SKM-1 (cell line): Measurements from ENCODE around the gene AGPAT3.

ENCODE experiments used
- DNase-seq: peaks from one replicate; lab custom pipeline; 2025; ENCODE audit not compliant: unreplicated experiment; lab: John Stamatoyannopoulos, UW

AGPAT3 gene

DNA sequence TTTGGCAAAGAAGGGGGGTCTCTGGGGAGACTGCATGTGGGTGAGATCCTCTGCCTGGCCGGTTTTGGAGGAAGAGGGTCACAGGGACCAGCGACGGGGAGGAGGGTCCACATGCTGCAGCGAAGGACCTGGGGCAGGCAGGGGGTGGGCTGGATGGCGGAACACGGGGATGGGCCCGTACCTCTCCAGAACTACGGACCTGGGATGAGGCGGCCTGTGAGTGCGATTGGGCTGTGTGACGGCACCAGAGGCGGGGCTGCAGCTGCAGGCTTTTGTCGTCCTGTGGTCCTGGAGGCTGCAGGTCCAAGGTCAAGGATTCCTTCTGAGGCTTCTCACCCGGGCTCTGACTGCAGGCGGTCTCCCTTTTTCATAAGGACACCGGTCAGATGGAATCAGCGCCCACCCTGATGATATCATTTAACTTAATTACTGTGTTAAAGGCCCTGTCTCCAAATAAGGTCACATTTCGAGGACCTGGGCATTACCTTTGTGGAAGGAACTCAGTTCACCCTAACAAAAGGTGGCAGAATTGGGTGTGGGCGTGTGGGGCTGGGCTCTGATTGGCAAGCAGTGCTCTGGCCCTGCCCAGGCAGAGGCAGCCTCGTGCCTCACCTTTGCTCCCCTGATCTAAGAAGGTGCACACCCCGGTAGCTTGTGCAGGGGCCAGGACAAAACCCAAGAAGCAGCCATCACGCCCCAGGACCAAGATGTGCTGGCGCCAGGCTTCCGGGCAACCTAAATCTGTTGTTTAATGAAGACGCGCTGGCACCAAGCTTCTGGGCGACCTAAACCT lies 87.1 kb downstream of the AGPAT3 start:
- DNase-seq: no peak

DNA sequence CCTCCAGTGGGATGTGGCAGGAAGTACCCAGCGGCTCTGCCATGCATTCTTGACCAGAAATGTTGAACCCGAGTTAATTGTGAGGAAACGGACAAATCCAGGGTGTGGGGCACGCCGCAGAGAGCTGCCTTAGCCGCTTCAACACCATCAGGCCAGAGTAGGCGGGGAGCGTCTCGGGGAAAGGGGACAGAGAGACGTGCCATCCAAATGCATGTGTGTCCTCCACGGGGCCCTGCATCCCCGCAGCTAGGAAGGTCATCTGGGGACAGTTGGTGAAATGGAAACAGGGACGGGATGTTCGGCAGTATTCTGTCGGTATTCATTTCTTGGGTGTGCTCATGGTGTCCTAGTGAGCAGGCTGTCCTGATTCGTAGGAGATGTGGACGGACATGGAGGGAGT lies 88.0 kb downstream of the AGPAT3 start:
- DNase-seq: no peak

DNA sequence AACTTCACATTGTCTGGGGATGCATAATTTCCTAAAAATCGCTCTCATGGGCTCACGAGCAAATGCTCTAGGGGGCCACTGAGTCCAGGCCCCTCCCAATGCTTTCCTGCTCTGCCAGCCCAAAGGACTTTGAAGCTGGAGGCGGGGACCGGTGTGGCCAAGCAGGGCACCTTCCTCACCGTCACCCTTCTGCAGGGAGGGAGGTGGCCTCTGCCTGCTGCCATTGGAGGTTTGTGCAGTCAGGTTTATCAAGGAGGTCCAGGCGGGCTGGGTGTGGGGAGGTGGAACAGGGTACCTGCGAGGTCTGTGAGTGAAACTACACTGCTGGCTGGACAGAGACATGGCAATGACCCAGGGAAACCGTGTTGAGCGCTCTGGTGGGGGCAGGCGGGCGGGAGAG lies 89.0 kb downstream of the AGPAT3 start:
- DNase-seq: no peak

DNA sequence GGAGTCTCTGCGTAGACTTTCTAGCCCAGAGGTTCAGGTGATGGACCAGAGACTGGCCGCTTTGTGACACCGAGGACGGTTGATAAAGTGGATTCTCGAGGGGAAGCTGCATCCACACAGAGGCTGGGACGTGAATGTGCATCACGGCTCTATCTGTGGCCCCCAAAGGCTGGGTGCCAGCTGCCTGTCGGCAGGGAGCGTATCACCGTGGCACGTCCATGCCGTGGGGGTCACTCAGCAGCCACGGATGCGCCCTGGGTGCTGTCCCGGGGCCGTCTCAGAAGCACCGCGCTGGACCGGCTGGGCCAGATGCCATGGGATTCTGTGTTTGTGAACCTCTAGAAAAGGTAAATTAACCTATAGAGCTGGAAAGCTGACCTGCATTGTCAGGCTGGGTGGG lies 89.9 kb downstream of the AGPAT3 start:
- no peak for DNase-seq

DNA sequence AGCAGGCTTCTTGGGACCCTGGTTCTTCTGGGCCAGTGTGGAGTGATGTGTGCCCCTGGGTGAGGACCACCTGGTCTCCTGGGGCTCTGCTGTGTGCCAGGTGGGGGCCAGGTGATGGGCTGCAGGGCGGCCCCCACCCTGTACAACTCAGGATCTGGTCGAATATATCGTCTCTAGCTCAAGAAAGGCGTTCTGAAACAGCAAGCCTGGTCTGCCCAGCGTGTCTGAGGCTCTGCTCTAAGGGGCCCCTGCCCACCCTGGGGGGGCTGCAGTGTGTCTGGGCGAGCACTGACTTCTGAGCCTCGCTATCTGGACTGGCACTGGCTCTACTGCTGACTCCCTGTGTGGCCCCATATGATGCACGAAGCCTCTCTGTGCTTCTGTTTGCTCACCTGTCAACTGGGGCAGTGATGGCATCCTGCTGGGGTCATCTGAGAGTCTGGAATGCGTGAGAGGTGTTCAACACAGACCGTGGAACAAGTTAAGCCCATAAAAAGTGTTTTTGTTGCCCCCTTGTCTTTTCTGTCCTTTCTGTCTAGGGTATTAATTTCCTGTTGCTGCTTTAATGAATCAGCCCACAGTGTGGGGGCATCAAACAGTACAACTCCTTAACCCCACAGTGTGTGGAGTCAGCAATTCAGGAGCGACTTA lies 91.1 kb downstream of the AGPAT3 start:
- DNase-seq: no peak

DNA sequence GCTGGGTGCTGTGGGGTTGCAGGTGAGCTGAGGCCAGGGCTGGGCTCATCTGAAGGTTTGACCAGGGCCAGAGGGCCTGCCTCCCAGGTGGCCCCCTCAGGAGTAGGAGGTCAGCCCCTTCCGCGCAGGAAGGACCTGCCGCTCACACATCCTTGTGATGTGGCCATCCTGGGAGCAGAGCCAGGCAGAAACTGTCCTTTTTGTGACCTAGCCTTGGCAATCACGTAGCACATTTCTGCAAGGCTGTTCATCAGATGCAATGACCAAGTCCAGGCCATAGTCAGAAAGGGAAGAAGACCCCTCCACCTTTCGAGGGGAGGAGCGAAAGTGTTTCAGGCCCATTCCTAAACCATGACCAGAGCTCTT lies 91.6 kb downstream of the AGPAT3 start:
- DNase-seq: no peak

DNA sequence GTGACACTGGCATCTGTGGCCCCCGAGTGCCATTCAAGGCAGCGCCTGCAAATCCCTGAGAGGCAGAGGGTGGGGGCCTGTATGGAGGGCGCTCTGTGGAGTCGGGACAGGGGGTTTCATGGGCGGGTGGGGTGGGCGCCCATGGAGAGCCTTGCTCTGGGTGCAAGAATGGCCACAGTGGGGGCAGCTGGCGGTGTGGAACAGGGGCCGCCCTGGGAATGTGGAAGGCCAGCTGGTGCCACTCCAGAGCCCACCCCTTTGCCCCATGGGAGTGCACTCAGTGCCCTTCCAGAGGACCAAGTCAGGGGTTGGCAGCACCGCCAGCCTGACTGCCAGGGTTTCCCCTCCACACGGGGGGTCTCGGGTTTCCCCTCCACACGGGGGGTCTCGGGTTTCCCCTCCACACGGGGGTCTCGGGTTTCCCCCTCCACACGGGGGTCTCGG lies 92.1 kb downstream of the AGPAT3 start:
- no peak for DNase-seq

DNA sequence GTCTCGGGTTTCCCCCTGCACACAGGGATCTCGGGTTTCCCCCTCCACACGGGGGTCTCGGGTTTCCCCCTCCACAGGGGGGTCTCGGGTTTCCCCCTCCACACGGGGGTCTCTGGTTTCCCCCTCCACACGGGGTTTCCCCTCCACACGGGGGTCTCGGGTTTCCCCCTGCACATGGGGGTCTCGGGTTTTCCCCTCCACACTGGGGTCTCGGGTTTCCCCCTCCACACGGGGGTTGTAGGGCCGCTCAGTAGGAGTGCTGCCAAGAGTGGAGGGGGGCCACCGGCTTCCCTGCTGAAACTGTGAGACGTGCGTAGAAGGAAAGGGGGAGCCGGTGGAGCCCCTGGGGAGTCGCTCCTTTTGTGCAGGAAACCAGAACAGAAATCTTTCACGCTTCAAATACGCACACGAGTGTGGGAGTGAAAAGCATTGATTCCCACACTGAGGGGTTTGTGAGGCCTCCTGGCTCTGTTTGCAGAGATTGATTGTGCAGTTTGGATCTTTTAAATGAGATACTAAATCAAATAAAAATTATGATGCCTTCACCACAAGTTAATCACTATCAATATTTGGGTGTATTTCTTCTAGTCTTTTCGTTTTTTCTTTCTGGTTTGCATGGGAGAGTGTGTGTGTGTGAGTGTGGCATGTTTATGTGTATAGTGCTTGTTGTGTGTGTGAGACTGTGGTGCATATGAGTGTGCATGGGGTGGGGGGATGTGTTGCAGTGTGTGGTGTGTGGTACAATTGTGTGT lies 92.8 kb downstream of the AGPAT3 start:
- no peak for DNase-seq

DNA sequence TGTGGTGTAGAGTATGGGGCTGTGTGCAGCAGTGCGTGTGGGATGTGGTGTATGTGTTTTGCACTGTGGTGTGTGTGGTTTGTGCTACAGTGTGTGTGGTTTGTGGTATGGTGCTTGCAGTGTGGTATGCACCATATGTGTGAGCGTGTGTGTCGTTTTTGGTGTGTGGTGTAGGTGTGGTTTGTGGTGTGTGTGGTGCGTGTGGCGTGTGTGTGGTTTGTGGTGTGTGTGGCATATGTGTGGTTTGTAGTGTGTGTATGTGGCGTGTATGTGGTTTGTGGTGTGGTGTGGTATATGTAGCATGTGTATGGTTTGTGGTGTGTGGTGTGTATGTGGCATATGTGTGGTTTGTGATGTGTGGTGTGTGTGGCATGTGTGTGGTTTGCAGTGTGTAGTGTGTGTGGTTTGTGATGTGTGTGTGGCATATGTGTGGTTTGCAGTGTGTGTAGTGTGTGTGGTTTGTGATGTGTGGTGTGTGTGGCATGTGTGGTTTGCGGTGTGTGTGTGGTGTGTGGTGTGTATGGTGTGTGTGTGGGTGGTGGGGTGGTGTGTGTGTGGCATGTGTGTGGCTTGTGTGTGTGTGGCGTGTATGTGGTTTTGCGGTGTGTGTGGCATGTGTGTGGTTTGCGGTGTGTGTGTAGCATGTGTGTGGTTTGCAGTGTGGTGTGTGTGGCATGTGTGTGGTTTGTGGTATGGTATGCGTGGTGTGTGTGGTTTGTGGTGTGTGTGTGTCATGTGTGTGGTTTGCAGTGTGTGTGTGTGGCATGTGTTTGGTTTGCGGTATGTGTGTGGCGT lies 93.5 kb downstream of the AGPAT3 start:
- no peak for DNase-seq

DNA sequence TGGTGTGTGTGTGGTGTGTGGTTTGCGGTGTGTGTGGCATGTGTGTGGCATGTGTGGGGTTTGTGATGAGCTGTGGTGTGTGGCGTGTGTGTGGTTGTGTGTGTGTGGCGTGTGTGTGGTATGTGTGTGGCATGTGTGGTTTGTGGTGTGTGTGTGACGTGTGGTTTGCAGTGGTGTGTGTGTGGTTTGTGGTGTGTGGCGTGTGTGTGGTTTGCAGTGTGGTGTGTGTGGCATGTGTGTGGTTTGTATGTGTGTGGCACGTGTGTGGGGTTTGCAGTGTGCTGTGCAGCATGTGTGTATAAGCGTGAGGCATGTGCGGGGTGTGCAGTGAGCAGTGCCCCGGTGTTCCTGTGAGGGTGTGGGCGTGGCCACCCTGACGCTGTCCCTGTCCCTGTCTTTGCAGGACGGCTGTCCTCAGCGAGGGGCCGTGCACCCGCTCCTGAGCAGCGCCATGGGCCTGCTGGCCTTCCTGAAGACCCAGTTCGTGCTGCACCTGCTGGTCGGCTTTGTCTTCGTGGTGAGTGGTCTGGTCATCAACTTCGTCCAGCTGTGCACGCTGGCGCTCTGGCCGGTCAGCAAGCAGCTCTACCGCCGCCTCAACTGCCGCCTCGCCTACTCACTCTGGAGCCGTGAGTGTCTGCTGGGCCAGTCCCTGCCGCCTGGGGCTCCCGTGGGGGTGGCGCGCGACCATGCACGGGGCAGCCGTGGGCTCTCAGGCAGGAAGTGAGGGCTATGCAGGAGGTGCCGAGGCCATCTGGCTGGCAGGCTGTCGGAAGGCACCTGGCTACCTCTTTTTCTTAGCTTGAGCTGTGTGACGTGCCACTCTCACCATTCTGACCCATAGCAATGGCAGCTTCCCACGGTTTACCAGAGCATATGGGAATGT lies 94.5 kb downstream of the AGPAT3 start:
- DNase-seq: no peak

DNA sequence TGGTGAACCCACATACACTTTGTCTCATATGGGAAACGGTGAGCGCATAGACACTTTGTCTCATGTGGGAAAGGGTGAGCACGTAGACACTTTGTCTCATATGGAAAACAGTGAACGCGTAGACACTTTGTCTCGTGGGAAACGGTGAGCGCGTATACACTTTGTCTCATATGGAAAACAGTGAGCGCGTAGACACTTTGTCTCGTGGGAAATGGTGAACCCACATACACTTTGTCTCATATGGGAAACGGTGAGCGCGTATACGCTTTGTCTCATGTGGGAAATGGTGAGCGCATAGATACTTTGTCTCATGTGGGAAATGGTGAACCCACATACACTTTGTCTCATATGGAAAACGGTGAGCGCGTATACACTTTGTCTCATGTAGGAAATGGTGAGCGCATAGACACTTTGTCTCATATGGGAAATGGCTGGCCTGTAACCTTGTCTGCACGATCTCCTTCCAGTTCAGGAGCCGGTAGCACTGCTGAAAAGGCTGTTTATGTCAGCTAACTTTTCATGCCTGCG lies 96.4 kb downstream of the AGPAT3 start:
- no peak for DNase-seq

DNA sequence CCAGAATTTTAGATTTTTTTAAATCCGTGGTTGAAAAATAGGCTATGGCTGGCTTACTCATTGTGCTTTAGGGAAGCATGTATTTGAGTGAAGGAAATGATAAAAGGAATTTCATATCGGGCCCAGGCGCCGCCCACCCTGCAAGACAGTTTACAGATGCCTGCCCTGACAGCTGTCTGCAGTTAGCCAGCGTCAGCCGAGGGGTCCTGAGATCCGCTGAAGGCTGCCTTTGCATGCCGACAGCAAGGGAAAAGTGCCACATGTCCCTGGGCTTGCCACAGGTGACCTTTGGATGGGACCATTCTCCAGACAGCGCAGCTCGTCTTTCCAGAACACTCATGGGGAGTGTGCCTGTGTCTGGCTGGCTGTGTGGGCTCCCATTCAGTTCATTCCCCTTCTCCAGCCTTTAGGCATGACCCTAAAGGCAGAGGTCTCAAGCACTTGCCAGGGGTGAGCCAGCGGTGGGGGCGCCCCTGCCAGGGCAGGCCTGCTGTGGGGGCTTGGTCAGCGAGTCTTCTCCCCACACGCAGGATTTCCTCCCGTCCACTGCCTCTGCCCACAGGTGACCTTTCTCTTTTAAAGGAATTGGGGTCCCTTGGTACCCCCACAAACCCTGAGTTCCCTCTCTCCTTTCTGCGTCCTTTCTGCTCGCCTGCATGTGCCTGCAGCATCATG lies 101.0 kb downstream of the AGPAT3 start:
- DNase-seq: no peak

DNA sequence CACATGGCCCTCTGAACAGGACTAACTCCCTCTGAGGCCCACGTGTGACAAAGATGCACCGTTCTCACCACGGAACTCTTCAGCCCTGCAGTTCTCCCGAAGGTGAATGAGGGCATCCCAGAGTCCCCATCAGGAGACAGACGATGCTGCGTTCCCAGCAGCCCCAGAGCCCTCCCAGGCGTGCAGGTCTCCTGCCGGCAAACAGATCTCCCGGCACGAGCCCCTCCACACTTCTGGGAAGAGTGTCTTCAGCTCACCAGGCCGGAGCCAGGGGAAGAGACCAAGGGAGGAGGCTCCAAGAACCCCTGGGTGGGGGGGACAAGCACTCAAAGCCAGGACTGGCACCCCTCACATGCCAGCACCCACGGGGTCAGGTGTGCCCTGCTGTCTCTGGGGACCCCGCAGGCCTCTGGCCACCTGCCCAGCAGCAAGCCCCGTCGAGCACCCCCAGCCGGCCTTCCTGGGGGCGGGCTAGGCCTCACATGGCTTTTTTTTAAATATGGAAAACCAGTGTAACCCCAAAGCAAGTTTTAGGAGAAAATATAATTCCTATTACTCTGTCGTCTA lies 102.0 kb downstream of the AGPAT3 start:
- no peak for DNase-seq

DNA sequence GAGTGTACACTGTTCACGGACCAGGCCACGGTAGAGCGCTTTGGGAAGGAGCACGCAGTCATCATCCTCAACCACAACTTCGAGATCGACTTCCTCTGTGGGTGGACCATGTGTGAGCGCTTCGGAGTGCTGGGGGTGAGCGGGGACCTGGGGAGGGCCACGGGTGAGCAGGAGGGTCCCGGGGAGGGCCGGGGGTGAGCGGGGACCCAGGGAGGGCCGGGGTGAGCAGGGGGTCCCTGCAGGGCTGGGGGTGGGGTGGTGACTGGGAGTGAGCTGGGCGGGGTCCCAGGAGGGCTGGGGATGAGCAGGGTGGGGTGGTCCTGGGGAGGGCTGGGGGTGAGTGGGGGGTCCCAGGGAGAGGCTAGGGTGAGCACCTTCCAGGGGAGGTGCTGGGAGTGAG lies 103.0 kb downstream of the AGPAT3 start:
- DNase-seq: no peak

DNA sequence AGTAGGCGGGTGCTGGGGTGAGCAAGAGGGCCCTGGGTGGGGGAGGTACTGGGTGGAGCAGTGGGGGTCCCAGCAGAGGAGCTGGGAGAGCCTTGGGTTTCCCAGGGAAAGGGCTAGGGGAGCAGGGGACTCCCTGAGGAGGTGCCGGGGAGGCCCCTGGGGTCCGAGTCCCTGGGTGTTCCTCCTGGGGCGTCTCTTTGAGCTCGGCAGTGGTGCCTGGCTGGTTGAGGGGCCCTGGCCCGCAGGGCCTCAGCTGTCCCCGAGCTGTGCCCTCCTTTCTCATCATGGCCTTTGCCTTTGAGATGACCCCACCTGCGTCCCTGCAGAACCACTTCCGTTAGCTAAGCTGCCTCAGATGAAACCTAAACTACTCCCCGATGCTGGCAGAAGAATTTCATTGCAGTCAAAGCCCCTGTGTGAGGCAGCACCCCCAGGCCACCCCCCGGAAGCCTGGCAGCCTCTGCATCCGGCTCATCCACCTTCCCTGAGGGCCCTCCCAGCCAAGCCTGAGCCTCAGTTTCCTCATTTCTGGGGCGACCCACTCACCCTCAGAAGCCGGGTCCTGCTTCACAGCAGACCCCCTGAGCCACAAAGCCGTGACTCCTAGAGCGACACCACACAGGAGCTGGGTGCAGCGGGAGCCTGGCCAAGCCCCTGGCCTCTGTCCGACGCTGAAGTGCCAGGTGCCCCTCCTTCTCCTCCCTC lies 103.5 kb downstream of the AGPAT3 start:
- DNase-seq: no peak

DNA sequence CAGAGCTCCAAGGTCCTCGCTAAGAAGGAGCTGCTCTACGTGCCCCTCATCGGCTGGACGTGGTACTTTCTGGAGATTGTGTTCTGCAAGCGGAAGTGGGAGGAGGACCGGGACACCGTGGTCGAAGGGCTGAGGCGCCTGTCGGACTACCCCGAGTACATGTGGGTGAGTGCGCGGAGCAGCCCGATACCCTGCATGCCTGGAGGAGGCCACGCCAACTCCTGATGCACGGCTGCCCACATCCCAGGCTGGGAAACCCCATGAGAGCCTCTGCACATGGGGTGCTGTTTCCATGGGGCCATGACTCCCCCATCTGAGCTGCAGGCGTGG lies 104.1 kb downstream of the AGPAT3 start:
- no peak for DNase-seq

DNA sequence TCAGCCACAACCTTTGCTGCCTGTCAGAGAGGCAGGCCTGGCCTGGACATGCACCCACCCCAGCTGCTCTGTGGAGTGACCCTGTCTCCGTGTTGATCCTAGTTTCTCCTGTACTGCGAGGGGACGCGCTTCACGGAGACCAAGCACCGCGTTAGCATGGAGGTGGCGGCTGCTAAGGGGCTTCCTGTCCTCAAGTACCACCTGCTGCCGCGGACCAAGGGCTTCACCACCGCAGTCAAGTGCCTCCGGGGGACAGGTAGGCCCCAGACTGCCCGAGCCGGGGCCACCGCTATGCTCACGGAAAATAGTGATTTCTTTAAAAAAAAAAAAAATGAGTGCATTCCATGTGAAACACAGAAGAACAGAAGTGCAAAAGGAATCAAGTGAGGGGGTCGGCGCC lies 105.5 kb downstream of the AGPAT3 start:
- DNase-seq: no peak

DNA sequence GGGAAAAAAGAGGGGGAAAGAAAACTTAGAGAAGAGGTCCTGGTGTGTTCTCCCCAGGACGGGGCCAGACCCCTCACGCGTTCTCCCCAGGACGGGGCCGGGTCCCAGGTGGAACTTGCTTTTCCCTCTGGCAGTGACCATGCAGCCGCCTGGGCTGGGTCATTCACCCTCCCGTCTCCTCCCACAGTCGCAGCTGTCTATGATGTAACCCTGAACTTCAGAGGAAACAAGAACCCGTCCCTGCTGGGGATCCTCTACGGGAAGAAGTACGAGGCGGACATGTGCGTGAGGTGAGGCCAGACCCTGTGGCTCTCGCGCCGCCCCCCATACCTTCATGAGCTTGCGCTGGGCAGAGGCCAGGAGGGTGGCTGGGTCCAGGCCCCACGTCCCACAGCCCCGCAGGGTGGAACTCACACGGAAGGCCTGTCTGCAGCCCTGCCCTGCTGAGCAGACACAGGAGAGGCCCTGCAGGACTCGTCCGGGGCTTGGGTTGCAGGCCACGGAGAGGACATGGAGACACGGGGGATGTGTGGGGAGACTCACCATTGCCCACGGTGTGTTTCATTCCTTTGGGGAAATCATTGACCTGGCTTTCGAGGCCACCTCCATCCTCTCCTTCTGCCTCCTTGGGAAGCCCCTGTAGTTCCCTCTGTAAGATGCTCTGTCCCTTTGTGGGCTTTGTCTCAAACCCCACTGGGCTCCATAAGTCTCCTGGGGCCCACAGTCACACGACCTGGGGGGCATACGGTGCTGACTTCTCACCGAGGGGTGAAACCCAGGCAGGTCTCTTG lies 106.4 kb downstream of the AGPAT3 start:
- no peak for DNase-seq
